Upper lobe of left lung (tissue), 6 donors: ENCODE results near the gene HEXIM2. TPM values are rescaled to one million over a fixed set of nuclear protein-coding genes. Genes with fewer than 3 reads are reported as not detected.
A peak's percentile ranks its signal among the peaks of the same experiment; 100 is the strongest.
"Not testable (repeated sequence)": the region's sequence is repeated elsewhere in the genome, so short reads cannot be mapped to it uniquely, and the experiment has no call there.

ENCODE experiments used
- ATAC-seq, 2 donors: fragments of 200-7000 bp; cut with Tn5 transposase; one replicate each; pipeline ENCODE4 v1.9.1; 2022; ENCODE audit warnings: mild to moderate bottlenecking in 2 of 2, moderate library complexity in 2 of 2; ENCODE audit not compliant: low FRiP score in 2 of 2
- DNase-seq, 2 donors: peaks; one replicate each; pipeline ENCODE4 v3.0.0-alpha.2; 2019 to 2020
- H3K27ac ChIP-seq, 4 donors: fragments of 200-600 bp; sonication (generic); one replicate each; pipeline ENCODE4 v1.5.1; 2016 to 2019
- H3K27me3 ChIP-seq, 4 donors: fragments of 200-600 bp; sonication (generic); one replicate each; pipeline ENCODE4 v1.5.1; 2017 to 2019
- H3K36me3 ChIP-seq, 4 donors: fragments of 200-600 bp; sonication (generic); one replicate each; pipeline ENCODE4 v1.5.1; 2016 to 2019
- H3K4me1 ChIP-seq, 4 donors: fragments of 200-600 bp; sonication (generic); one replicate each; pipeline ENCODE4 v1.5.1; 2018 to 2019
- H3K4me3 ChIP-seq, 4 donors: fragments of 200-600 bp; sonication (generic); one replicate each; pipeline ENCODE4 v1.5.1; 2017 to 2019; ENCODE audit warnings: mild to moderate bottlenecking in 2 of 4, moderate library complexity in 1 of 4
- H3K9me3 ChIP-seq, 4 donors: fragments of 200-600 bp; sonication (generic); one replicate each; pipeline ENCODE4 v1.5.1; 2018 to 2019
- CTCF ChIP-seq, 6 experiments: fragments of 450-650 bp in 4 of 6; fragments of 200-600 bp in 2 of 6; sonication (generic) in 2 of 6; IDR thresholded peaks; one replicate each; pipeline ENCODE4 v1.5.1; 2016 to 2019; ENCODE audit warnings: antibody characterized with exemption in 6 of 6
- EP300 ChIP-seq, 4 donors: sonication (generic); formaldehyde crosslinking; IDR thresholded peaks; one replicate each; pipeline ENCODE4 v1.5.1; 2017; ENCODE audit warnings: antibody characterized with exemption in 4 of 4, control low read depth in 2 of 4
- POLR2A ChIP-seq, 4 donors: fragments of 450-650 bp; IDR thresholded peaks; one replicate each; pipeline ENCODE4 v1.5.1; 2016 to 2017; ENCODE audit warnings: antibody characterized with exemption in 4 of 4, mild to moderate bottlenecking in 2 of 4
- POLR2AphosphoS5 ChIP-seq, 2 donors: sonication (generic); formaldehyde crosslinking; IDR thresholded peaks; one replicate each; pipeline ENCODE4 v1.5.1; 2017; ENCODE audit warnings: antibody characterized with exemption in 2 of 2
- WGBS, 2 donors: methylation state at CpG; one replicate each; pipeline ENCODE4 v1.1.5; 2017 to 2018; 5-methylcytosine and 5-hydroxymethylcytosine counted together
- total RNA-seq, 6 donors: library from RNA; depleted of rRNA in 4 of 6; stranded (reverse); fragments of >200 nt in 4 of 6; gene quantifications; one replicate each; pipeline versions ENCODE4 v1.1.0 to v1.2.1, GENCODE V29; 2016 to 2021
- donor health status: DM: no; HTN: no; CAD: no; lungs with moderate emphysema.
- donor health status: DM: no; HTN: yes; CAD: no; lungs with severe emphysema.

HEXIM2 gene
- total RNA-seq, 6 donors from 2014 or later, result 4.1 to 14.7 (median 9.3) TPM

GRCh38 chr17:45121055-45121454, 40.6 kb upstream of the HEXIM2 start:
- no peak overlapping the region for H3K27ac ChIP-seq
- peaks cover 18 to 30% (median 25%) of the 10 kb centered on the region in 4 donors for H3K4me1 ChIP-seq
- WGBS, 2 donors, result 68 to 78% methylated on average over 7 to 11 of the region's 45 CpGs
- no peaks in the 10 kb centered on the region for H3K9me3 ChIP-seq
- ATAC-seq, result no peak
- DNase-seq, result peak in 1 of 2 donors; percentile 84
- H3K36me3 ChIP-seq, result peaks cover 0 to 37% (median 7%) of the 10 kb centered on the region in 4 donors
- TF ChIP-seq CTCF (IDR thresholded peaks at IDR 0.05), result no peak
- no peak for TF ChIP-seq POLR2AphosphoS5 (IDR thresholded peaks at IDR 0.05)
- no peak for TF ChIP-seq POLR2A (IDR thresholded peaks at IDR 0.05)
- no peak for TF ChIP-seq EP300 (IDR thresholded peaks at IDR 0.05)
- H3K4me3 ChIP-seq, result no peak overlapping the region
- no peaks in the 10 kb centered on the region for H3K27me3 ChIP-seq

GRCh38 chr17:45123076-45123770, 38.5 kb upstream of the HEXIM2 start:
- Histone ChIP-seq H3K36me3 (peaks cover 0 to 29% (median 4%) of the 10 kb centered on the region in 4 donors), H3K27ac (peak overlapping the region in 2 of 4 donors; percentile 59 to 74), H3K4me3 (no peak overlapping the region), H3K9me3 (no peaks in the 10 kb centered on the region), H3K27me3 (no peaks in the 10 kb centered on the region), H3K4me1 (peaks cover 32 to 47% (median 39%) of the 10 kb centered on the region in 4 donors)
- ATAC-seq (no peak), DNase-seq (no peak)
- WGBS, 2 donors, result 94 to 95% methylated on average over 6 of the region's 6 CpGs
- TF ChIP-seq POLR2AphosphoS5 (IDR thresholded peaks at IDR 0.05) (no peak), EP300 (IDR thresholded peaks at IDR 0.05) (no peak), POLR2A (IDR thresholded peaks at IDR 0.05) (no peak), CTCF (IDR thresholded peaks at IDR 0.05) (no peak)

- Histone ChIP-seq H3K4me3 (no peak overlapping the region), H3K36me3 (peaks cover 0 to 20% (median 4%) of the 10 kb centered on the region in 4 donors), H3K27ac (peak overlapping the region; percentile 40 to 74 (median 62)), H3K4me1 (peaks cover 41 to 56% (median 47%) of the 10 kb centered on the region in 4 donors), H3K9me3 (no peaks in the 10 kb centered on the region), H3K27me3 (no peaks in the 10 kb centered on the region)
- 82% methylated on average over 8 to 9 of the region's 15 CpGs for WGBS, 2 donors
- peak; percentile 74 to 88 for ATAC-seq
- peak in 1 of 2 donors; percentile 69 for DNase-seq
- no peak for TF ChIP-seq CTCF (IDR thresholded peaks at IDR 0.05)
- peak in 1 of 2 donors; percentile 42 for TF ChIP-seq POLR2AphosphoS5 (IDR thresholded peaks at IDR 0.05)
Measured at GRCh38 chr17:45123930-45124796, 37.5 kb upstream of the HEXIM2 start.

- Histone ChIP-seq H3K27ac (peak overlapping the region; percentile 40 to 74 (median 62)), H3K4me1 (peaks cover 47 to 59% (median 51%) of the 10 kb centered on the region in 4 donors), H3K36me3 (peaks cover 0 to 14% (median 3%) of the 10 kb centered on the region in 4 donors)
- WGBS, 2 donors, result 71 to 79% methylated on average over 5 of the region's 5 CpGs
- not testable (repeated sequence) for H3K9me3 ChIP-seq, ATAC-seq, H3K4me3 ChIP-seq, H3K27me3 ChIP-seq, DNase-seq
Measured at GRCh38 chr17:45124797-45125122, 36.9 kb upstream of the HEXIM2 start.

- no peak overlapping the region for H3K27ac ChIP-seq
- no peak for ATAC-seq
- WGBS, 2 donors, result 98 to 99% methylated on average over 8 of the region's 8 CpGs
- H3K9me3 ChIP-seq, result no peaks in the 10 kb centered on the region
- H3K36me3 ChIP-seq, result peaks cover 0 to 7% (median 0%) of the 10 kb centered on the region in 4 donors
- TF ChIP-seq POLR2AphosphoS5 (IDR thresholded peaks at IDR 0.05), result no peak
- no peak for TF ChIP-seq EP300 (IDR thresholded peaks at IDR 0.05)
- no peak for TF ChIP-seq POLR2A (IDR thresholded peaks at IDR 0.05)
- TF ChIP-seq CTCF (IDR thresholded peaks at IDR 0.05), result no peak
- peaks cover 49 to 64% (median 52%) of the 10 kb centered on the region in 4 donors for H3K4me1 ChIP-seq
- no peaks in the 10 kb centered on the region for H3K27me3 ChIP-seq
- no peak for DNase-seq
- no peak overlapping the region for H3K4me3 ChIP-seq
Measured at GRCh38 chr17:45125509-45125908, 36.2 kb upstream of the HEXIM2 start.
